ENCODE data around the gene CNNM1. TPM values are rescaled to one million over a fixed set of nuclear protein-coding genes. Genes with fewer than 3 reads are reported as not detected.

CNNM1 gene
- polyA plus RNA-seq, 1 experiment, result 0.14 TPM

GRCh38 chr10:99330347-99330924 is 1.3 kb downstream of the CNNM1 start:
- Histone ChIP-seq H3K27me3 (ENCODE audit: control insufficient read depth, insufficient read depth, low read length) (peaks cover 22% of the 10 kb centered on the region), H3K27ac (ENCODE audit: low read depth, low read length) (no peak overlapping the region), H3K4me3 (ENCODE audit: low read depth, low read length) (peak overlapping the region; percentile 42), H3K9me3 (ENCODE audit: control insufficient read depth, insufficient read depth, low read length) (peaks cover 4% of the 10 kb centered on the region; the same call in 1 of the 2 replicates)
- ChIA-PET POLR2A (no interaction called here), CTCF (no interaction called here)
- TF ChIP-seq CTCF (IDR thresholded peaks at IDR 0.05; ENCODE audit: low read depth, low read length), result no peak
- no peak for DNase-seq (ENCODE audit: low read depth, low spot score)

DNA sequence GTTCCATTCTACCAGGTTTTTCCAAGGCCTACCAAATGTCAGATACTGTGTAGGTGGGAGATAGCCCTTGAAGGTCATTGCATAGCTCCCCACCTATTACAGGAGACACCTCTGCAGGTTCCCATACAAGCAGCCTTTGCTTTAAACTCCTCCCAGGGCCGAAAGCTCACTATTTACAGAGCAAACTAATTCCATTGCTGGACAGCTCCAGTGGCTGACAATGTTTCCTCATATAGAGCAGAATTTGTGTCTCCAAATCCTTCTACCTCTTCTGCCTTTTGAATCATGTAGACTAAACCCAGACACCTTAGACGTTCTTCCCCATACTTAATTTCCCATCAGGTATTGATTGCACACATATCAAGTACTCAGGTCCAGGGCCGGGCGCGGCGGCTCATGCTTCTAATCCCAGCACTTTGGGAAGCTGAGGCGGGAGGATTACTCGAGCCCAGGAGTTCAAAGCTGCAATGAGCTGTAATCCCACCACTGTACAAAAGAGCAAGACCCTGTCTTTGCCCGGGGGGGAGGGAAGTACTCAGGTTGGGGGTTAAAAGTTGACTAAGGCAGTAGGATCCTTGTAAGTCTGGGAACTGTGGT is 2.1 kb downstream of the CNNM1 start:
- H3K4me3 ChIP-seq (ENCODE audit: low read depth, low read length), result no peak overlapping the region
- DNase-seq (ENCODE audit: low read depth, low spot score), result no peak
- ChIA-PET CTCF (no interaction called here), POLR2A (no interaction called here)
- H3K27me3 ChIP-seq (ENCODE audit: control insufficient read depth, insufficient read depth, low read length), result peaks cover 22% of the 10 kb centered on the region
- peaks cover 4% of the 10 kb centered on the region; the same call in 1 of the 2 replicates for H3K9me3 ChIP-seq (ENCODE audit: control insufficient read depth, insufficient read depth, low read length)
- no peak overlapping the region for H3K27ac ChIP-seq (ENCODE audit: low read depth, low read length)
- no peak for TF ChIP-seq CTCF (IDR thresholded peaks at IDR 0.05; ENCODE audit: low read depth, low read length)

DNA sequence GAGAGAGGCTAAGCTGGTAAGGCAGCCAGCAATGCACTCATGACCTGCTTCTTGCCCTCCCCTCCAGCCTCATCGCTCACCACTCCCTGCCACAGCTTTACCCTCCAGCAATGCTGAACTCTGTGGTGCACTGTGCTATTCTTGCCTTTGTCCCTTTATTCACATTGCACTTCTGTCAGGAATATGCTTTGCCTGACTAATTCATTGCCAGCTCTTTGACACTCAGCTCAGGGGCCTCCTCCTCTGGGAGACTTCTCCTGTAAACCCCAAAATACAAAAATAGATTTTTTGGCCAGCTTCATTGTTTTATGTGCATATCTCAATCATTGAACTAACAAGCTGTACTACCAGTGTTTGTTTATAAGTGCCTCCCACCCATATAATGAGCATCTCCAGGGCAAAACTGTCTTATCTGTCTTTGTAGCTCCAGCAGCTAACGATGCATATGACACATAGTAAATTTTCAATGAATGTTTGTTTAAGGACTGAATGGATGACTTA is 8.2 kb downstream of the CNNM1 start:
- no peak for TF ChIP-seq CTCF (IDR thresholded peaks at IDR 0.05; ENCODE audit: low read depth, low read length)
- ChIA-PET CTCF (no interaction called here), POLR2A (no interaction called here)
- H3K27me3 ChIP-seq (ENCODE audit: control insufficient read depth, insufficient read depth, low read length), result no peaks in the 10 kb centered on the region
- no peak overlapping the region for H3K27ac ChIP-seq (ENCODE audit: low read depth, low read length)
- DNase-seq (ENCODE audit: low read depth, low spot score), result no peak
- no peaks in the 10 kb centered on the region for H3K9me3 ChIP-seq (ENCODE audit: control insufficient read depth, insufficient read depth, low read length)
- no peak overlapping the region for H3K4me3 ChIP-seq (ENCODE audit: low read depth, low read length)

- ChIA-PET CTCF (no interaction called here), POLR2A (no interaction called here)
- no peak for DNase-seq (ENCODE audit: low read depth, low spot score)
- Histone ChIP-seq H3K27ac (ENCODE audit: low read depth, low read length) (no peak overlapping the region), H3K27me3 (ENCODE audit: control insufficient read depth, insufficient read depth, low read length) (no peaks in the 10 kb centered on the region), H3K4me3 (ENCODE audit: low read depth, low read length) (no peak overlapping the region), H3K9me3 (ENCODE audit: control insufficient read depth, insufficient read depth, low read length) (no peaks in the 10 kb centered on the region)
- no peak for TF ChIP-seq CTCF (IDR thresholded peaks at IDR 0.05; ENCODE audit: low read depth, low read length)
These were observed 8.7 kb downstream of the CNNM1 start for GRCh38 chr10:99337901-99338300.

GRCh38 chr10:99339077-99339476 is 9.9 kb downstream of the CNNM1 start:
- ChIA-PET CTCF (interaction anchor here (0.7 kb wide), 1 partner anchor 54 kb away, joined by 3 read pairs; no protein-coding TSS in a partner anchor), POLR2A (no interaction called here)
- Histone ChIP-seq H3K4me3 (ENCODE audit: low read depth, low read length) (no peak overlapping the region), H3K9me3 (ENCODE audit: control insufficient read depth, insufficient read depth, low read length) (no peaks in the 10 kb centered on the region), H3K27ac (ENCODE audit: low read depth, low read length) (no peak overlapping the region), H3K27me3 (ENCODE audit: control insufficient read depth, insufficient read depth, low read length) (no peaks in the 10 kb centered on the region)
- DNase-seq (ENCODE audit: low read depth, low spot score), result no peak
- TF ChIP-seq CTCF (IDR thresholded peaks at IDR 0.05; ENCODE audit: low read depth, low read length), result no peak

Data from AG04450 (cell line).